ENCODE measurements around the gene SCAPER. TPM values are rescaled to one million over a fixed set of nuclear protein-coding genes. Genes with fewer than 3 reads are reported as not detected.
A peak's percentile ranks its signal among the peaks of the same experiment; 100 is the strongest.

SCAPER gene
- total and polyA plus RNA-seq, 2 experiments from 2014 or later = 27.0 to 35.7 TPM

DNA sequence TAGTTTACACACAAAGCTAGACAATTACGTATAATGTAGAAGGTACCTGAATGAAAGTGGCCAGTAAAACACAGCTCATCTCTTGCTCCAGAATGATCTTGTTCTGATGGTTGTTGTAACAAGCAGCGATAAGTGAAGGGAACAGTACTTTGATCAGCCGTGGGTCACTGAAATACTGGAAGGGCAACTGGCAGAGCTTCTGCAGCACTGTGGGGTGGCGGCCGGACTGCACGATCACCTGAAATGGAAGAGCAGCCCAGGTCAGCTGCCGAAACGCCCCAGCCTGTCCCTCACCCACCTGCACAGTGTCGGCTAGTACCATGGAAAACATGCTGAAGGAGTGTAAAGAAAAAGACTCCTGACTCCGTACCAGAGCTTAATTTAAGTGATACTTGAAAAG, 551.2 kb downstream of the SCAPER start:
- TF ChIP-seq, protein P1, sequence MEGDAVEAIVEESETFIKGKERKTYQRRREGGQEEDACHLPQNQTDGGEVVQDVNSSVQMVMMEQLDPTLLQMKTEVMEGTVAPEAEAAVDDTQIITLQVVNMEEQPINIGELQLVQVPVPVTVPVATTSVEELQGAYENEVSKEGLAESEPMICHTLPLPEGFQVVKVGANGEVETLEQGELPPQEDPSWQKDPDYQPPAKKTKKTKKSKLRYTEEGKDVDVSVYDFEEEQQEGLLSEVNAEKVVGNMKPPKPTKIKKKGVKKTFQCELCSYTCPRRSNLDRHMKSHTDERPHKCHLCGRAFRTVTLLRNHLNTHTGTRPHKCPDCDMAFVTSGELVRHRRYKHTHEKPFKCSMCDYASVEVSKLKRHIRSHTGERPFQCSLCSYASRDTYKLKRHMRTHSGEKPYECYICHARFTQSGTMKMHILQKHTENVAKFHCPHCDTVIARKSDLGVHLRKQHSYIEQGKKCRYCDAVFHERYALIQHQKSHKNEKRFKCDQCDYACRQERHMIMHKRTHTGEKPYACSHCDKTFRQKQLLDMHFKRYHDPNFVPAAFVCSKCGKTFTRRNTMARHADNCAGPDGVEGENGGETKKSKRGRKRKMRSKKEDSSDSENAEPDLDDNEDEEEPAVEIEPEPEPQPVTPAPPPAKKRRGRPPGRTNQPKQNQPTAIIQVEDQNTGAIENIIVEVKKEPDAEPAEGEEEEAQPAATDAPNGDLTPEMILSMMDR (IDR thresholded peaks at IDR 0.05; ENCODE audit: low read depth, low read length) = no peak
- no peaks in the 10 kb centered on the region for H3K9me3 ChIP-seq (ENCODE audit: low read depth)
- DNase-seq (ENCODE audit: low read depth in 1 of 2, low spot score in 1 of 2) = no peak
- no peak overlapping the region for H3K4me3 ChIP-seq
- peaks cover 44% of the 10 kb centered on the region for H3K27me3 ChIP-seq
- no peaks in the 10 kb centered on the region for H3K4me1 ChIP-seq (ENCODE audit: low read depth)
- no peaks in the 10 kb centered on the region for H3K36me3 ChIP-seq
- no peak overlapping the region for H3K27ac ChIP-seq

DNA sequence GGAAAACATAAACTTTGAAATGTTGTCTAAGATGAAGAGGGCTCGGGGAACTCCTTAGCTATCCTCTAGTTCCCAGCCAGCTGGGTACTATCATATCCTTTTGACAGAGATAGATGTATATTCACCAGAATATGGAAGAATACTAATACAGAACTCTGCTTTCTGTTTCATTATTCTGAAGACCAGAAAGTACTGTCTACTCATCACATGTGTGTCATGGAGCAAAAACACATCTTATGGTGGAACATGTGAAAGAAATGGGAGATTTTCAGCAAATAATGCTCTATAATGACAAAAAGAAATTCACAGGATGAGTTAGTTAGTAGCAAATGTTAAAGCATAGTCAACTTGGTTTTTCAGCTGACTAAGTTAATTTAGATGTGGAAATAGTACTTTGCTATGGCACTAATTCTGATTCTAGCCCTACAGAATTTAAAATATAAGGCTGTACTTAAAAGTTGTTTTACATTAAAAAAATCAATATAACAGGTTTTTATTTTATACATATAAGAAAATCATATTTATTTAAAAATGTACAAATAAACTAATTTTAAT, 552.0 kb downstream of the SCAPER start:
- no peaks in the 10 kb centered on the region for H3K9me3 ChIP-seq (ENCODE audit: low read depth)
- TF ChIP-seq, protein P1 (IDR thresholded peaks at IDR 0.05; ENCODE audit: low read depth, low read length) = no peak
- peaks cover 52% of the 10 kb centered on the region for H3K27me3 ChIP-seq
- H3K4me3 ChIP-seq = no peak overlapping the region
- H3K4me1 ChIP-seq (ENCODE audit: low read depth) = no peaks in the 10 kb centered on the region
- no peaks in the 10 kb centered on the region for H3K36me3 ChIP-seq
- DNase-seq (ENCODE audit: low read depth in 1 of 2, low spot score in 1 of 2) = no peak
- H3K27ac ChIP-seq = no peak overlapping the region

DNA sequence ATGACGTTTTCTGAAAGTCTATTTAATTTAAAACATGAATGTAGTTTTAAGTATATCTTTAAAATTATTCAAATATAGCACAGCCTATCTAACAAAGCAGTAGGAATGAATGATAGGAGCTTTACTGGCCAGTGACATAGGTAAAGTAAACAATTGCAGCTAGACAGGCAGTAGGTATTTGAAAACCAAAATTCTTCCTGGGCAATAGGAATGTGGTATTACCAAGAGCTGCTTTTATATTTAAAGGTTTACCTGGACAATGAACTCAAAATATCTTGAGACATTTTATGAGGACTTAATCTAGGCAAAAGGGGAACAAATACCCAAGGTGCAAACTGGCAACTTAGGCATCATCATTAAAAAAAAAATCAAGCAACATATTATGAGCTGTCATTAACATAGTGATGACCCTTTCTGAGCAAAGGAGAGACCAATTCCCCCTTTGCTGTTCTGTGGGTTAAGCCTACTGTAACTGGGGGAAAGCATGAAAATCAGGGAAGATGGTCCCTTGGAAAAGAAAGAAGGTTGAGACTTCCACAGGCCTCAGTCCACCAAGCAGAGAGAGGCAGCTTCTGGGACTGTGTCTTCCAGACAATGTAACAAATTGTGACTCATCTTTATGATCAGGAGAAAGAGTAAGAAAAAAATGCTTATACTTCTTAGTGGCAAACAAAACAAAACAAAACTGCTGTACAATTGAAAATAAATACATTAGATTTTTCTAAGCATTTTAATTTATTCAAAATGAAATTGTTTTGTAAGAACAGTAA, 555.7 kb downstream of the SCAPER start:
- Histone ChIP-seq H3K4me3 (no peak overlapping the region), H3K9me3 (ENCODE audit: low read depth) (no peaks in the 10 kb centered on the region), H3K27me3 (peaks cover 86% of the 10 kb centered on the region), H3K36me3 (no peaks in the 10 kb centered on the region), H3K27ac (no peak overlapping the region), H3K4me1 (ENCODE audit: low read depth) (peaks cover 10% of the 10 kb centered on the region)
- DNase-seq (ENCODE audit: low read depth in 1 of 2, low spot score in 1 of 2) = no peak
- TF ChIP-seq, protein P1 (IDR thresholded peaks at IDR 0.05; ENCODE audit: low read depth, low read length) = no peak

DNA sequence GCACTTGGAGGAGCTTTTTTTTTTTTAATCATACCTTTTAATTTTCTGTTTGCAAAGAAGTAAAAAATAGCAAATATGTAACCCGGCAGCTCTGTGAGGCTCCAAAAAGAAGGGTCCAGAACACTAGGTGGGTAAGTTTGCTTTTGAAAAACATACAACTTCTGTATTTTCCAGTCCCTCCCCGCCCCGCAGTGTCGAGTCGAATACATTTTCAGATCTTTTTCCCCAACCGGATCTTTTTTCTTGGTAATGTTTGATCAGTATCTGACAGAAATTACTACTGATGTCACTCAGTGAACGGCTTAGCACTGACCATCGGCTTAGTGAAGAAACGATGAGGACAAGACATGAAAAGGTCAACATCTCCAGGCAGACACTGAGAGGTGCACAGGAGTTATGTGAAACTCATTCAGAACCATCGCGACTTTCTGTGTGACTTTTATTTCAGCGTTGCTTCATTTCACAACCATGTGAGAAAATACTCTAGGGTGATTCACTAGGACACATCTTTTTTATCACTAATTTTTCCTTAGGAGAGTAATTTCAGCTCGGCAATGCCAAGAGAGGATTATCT, 557.6 kb downstream of the SCAPER start:
- no peaks in the 10 kb centered on the region for H3K36me3 ChIP-seq
- peaks cover 99% of the 10 kb centered on the region for H3K27me3 ChIP-seq
- DNase-seq (ENCODE audit: low read depth in 1 of 2, low spot score in 1 of 2) = peak in 1 of 2 donors; percentile 25
- H3K4me3 ChIP-seq = peak overlapping the region; percentile 26
- no peaks in the 10 kb centered on the region for H3K9me3 ChIP-seq (ENCODE audit: low read depth)
- TF ChIP-seq, protein P1 (IDR thresholded peaks at IDR 0.05; ENCODE audit: low read depth, low read length) = no peak
- peaks cover 10% of the 10 kb centered on the region for H3K4me1 ChIP-seq (ENCODE audit: low read depth)
- no peak overlapping the region for H3K27ac ChIP-seq

DNA sequence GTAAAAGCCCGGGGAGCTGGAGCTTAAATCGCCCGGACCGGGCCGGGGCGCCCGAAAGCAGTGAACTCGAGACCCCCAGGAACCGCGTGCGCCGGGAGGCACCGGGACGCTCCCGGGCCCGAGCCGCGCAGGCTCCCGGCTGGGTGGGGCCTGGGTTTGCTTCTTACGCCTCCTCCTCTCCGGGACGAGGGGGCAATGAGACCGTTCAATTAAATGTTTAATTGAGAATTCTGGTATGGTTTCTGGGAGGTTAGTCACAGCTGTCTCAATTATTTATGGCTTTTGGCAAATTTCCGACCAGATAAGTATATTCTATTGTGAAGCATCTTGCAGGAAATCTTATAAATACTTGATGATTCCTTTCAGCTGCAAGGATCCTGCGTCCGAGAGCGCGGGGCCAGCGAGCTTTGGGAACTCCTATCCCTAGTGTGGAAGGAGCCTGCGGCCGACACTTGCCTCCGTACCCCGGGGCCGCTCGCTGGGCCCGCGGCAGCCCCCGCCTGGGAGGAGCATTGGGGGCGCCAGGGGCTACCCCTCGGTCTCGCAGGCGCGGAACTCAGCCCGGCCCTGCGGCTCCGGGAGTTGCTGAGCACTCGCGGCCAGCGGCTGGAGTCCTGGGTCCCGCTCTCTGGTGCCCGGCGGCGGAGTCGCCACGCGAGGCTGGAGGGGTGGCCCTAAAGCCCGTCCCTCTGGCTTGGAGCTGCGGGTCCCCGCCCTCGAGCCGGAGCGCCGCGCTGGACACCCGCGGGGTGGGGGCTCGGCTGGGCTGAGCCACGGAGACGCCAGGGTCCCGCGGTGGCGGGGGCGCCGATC, 558.3 kb downstream of the SCAPER start:
- H3K9me3 ChIP-seq (ENCODE audit: low read depth) = no peaks in the 10 kb centered on the region
- H3K4me3 ChIP-seq = peak overlapping the region; percentile 26
- H3K27me3 ChIP-seq = peaks cover 99% of the 10 kb centered on the region
- no peaks in the 10 kb centered on the region for H3K36me3 ChIP-seq
- peak; percentile 32 to 55 for DNase-seq (ENCODE audit: low read depth in 1 of 2, low spot score in 1 of 2)
- TF ChIP-seq, protein P1 (IDR thresholded peaks at IDR 0.05; ENCODE audit: low read depth, low read length) = no peak
- H3K4me1 ChIP-seq (ENCODE audit: low read depth) = peaks cover 10% of the 10 kb centered on the region
- H3K27ac ChIP-seq = no peak overlapping the region
